Measurements from ENCODE around the gene ZFPM1. TPM values are rescaled to one million over a fixed set of nuclear protein-coding genes. Genes with fewer than 3 reads are reported as not detected.
"Not testable (repeated sequence)": the region's sequence is repeated elsewhere in the genome, so short reads cannot be mapped to it uniquely, and the experiment has no call there.

ZFPM1 gene
- total RNA-seq, 1 experiment from 2014 or later = 5.0 TPM

GRCh38 chr16:88481851-88482250 is 28.8 kb downstream of the ZFPM1 start:
- POLR2A ChIA-PET = no interaction called here
- H3K9me3 Mint-ChIP-seq (ENCODE audit: unreplicated experiment) = no peaks in the 10 kb centered on the region
- DNase-seq (ENCODE audit: unreplicated experiment) = no peak
- no peak overlapping the region for H3K27ac Mint-ChIP-seq (ENCODE audit: low read depth, unreplicated experiment)
- H3K4me3 Mint-ChIP-seq (ENCODE audit: unreplicated experiment) = no peak overlapping the region
- H3K4me1 Mint-ChIP-seq (ENCODE audit: insufficient read depth, unreplicated experiment) = no peaks in the 10 kb centered on the region
- no TSS peak for BruUV-seq (replicated peaks)
- H3K27me3 Mint-ChIP-seq (ENCODE audit: insufficient read depth, unreplicated experiment) = no peaks in the 10 kb centered on the region
- CTCF ChIA-PET = no interaction called here
- intact Hi-C loops (cut with micrococcal nuclease) = no loop called here
- no peaks in the 10 kb centered on the region for H3K36me3 Mint-ChIP-seq (ENCODE audit: insufficient read depth, unreplicated experiment)
- TF ChIP-seq CTCF (IDR thresholded peaks at IDR 0.05; ENCODE audit: unreplicated experiment) = no peak

GRCh38 chr16:88482630-88483391 is 29.7 kb downstream of the ZFPM1 start:
- Mint-ChIP-seq H3K36me3 (ENCODE audit: insufficient read depth, unreplicated experiment) (no peaks in the 10 kb centered on the region), H3K9me3 (ENCODE audit: unreplicated experiment) (no peaks in the 10 kb centered on the region), H3K27ac (ENCODE audit: low read depth, unreplicated experiment) (no peak overlapping the region), H3K4me3 (ENCODE audit: unreplicated experiment) (no peak overlapping the region), H3K4me1 (ENCODE audit: insufficient read depth, unreplicated experiment) (no peaks in the 10 kb centered on the region), H3K27me3 (ENCODE audit: insufficient read depth, unreplicated experiment) (no peaks in the 10 kb centered on the region)
- intact Hi-C loops (cut with micrococcal nuclease) = no loop called here
- ChIA-PET POLR2A (no interaction called here), CTCF (interaction anchor here (0.6 to 0.7 kb wide), 2 partner anchors 8 to 32 kb away, joined by 3 read pairs; no protein-coding TSS in a partner anchor)
- no peak for DNase-seq (ENCODE audit: unreplicated experiment)
- BruUV-seq (replicated peaks) = no TSS peak
- TF ChIP-seq CTCF (IDR thresholded peaks at IDR 0.05; ENCODE audit: unreplicated experiment) = no peak

GRCh38 chr16:88483392-88483641 is 30.2 kb downstream of the ZFPM1 start:
- Mint-ChIP-seq H3K27me3 (ENCODE audit: insufficient read depth, unreplicated experiment) (no peaks in the 10 kb centered on the region), H3K4me1 (ENCODE audit: insufficient read depth, unreplicated experiment) (no peaks in the 10 kb centered on the region), H3K27ac (ENCODE audit: low read depth, unreplicated experiment) (no peak overlapping the region), H3K4me3 (ENCODE audit: unreplicated experiment) (no peak overlapping the region), H3K9me3 (ENCODE audit: unreplicated experiment) (no peaks in the 10 kb centered on the region), H3K36me3 (ENCODE audit: insufficient read depth, unreplicated experiment) (no peaks in the 10 kb centered on the region)
- POLR2A ChIA-PET = no interaction called here
- no peak for DNase-seq (ENCODE audit: unreplicated experiment)
- BruUV-seq (replicated peaks) = no TSS peak
- intact Hi-C loops (cut with micrococcal nuclease) = no loop called here
- CTCF ChIA-PET = interaction anchor here (0.7 kb wide), 1 partner anchor 31 kb away, joined by 3 read pairs; no protein-coding TSS in a partner anchor
- TF ChIP-seq CTCF (IDR thresholded peaks at IDR 0.05; ENCODE audit: unreplicated experiment) = no peak

- Mint-ChIP-seq H3K4me1 (ENCODE audit: insufficient read depth, unreplicated experiment) (no peaks in the 10 kb centered on the region), H3K27ac (ENCODE audit: low read depth, unreplicated experiment) (no peak overlapping the region), H3K9me3 (ENCODE audit: unreplicated experiment) (no peaks in the 10 kb centered on the region), H3K27me3 (ENCODE audit: insufficient read depth, unreplicated experiment) (no peaks in the 10 kb centered on the region), H3K4me3 (ENCODE audit: unreplicated experiment) (no peak overlapping the region), H3K36me3 (ENCODE audit: insufficient read depth, unreplicated experiment) (no peaks in the 10 kb centered on the region)
- no peak for DNase-seq (ENCODE audit: unreplicated experiment)
- TF ChIP-seq CTCF (IDR thresholded peaks at IDR 0.05; ENCODE audit: unreplicated experiment) = no peak
- ChIA-PET POLR2A (no interaction called here), CTCF (no interaction called here)
- BruUV-seq (replicated peaks) = no TSS peak
- intact Hi-C loops (cut with micrococcal nuclease) = no loop called here
Observed at GRCh38 chr16:88484505-88485365, 31.7 kb downstream of the ZFPM1 start.

- CTCF ChIA-PET; H3K9me3 Mint-ChIP-seq (ENCODE audit: unreplicated experiment); H3K36me3 Mint-ChIP-seq (ENCODE audit: insufficient read depth, unreplicated experiment); POLR2A ChIA-PET; intact Hi-C loops (cut with micrococcal nuclease); BruUV-seq (replicated peaks); H3K4me1 Mint-ChIP-seq (ENCODE audit: insufficient read depth, unreplicated experiment); DNase-seq (ENCODE audit: unreplicated experiment); H3K27me3 Mint-ChIP-seq (ENCODE audit: insufficient read depth, unreplicated experiment); H3K4me3 Mint-ChIP-seq (ENCODE audit: unreplicated experiment); H3K27ac Mint-ChIP-seq (ENCODE audit: low read depth, unreplicated experiment): not testable (repeated sequence)
Observed at GRCh38 chr16:88485366-88485741, 32.3 kb downstream of the ZFPM1 start.
